Body of pancreas (tissue), 4 donors: ENCODE data around the gene SEL1L. TPM values are rescaled to one million over a fixed set of nuclear protein-coding genes. Genes with fewer than 3 reads are reported as not detected.
A peak's percentile ranks its signal among the peaks of the same experiment; 100 is the strongest.
"Not testable (repeated sequence)": the region's sequence is repeated elsewhere in the genome, so short reads cannot be mapped to it uniquely, and the experiment has no call there.

Experiments used
- ATAC-seq: fragments of 150-250 bp; one replicate; pipeline ENCODE4 v1.9.1; 2016
- DNase-seq, 4 donors: peaks; one replicate each; pipeline ENCODE4 v3.0.0-alpha.2; 2019
- H3K27ac ChIP-seq, 4 donors: fragments of 200-600 bp; sonication (generic); 1 replicate in 3 of 4; 2 replicates in 1 of 4; pipeline versions ENCODE4 v1.5.1 to v1.6.1; 2016 to 2019; ENCODE audit warnings: mild to moderate bottlenecking in 1 of 4, mixed read lengths in 1 of 4, moderate library complexity in 1 of 4
- H3K27me3 ChIP-seq, 2 donors: fragments of 200-600 bp; sonication (generic); one replicate each; pipeline ENCODE4 v1.6.0; 2016; ENCODE audit warnings: mild to moderate bottlenecking in 1 of 2
- H3K36me3 ChIP-seq, 2 donors: fragments of 200-600 bp; sonication (generic); replicated peaks in 1 of 2; 2 replicates each; pipeline ENCODE4 v1.5.1; 2016; ENCODE audit warnings: low read depth in 2 of 2; ENCODE audit not compliant: insufficient read depth in 1 of 2
- H3K4me1 ChIP-seq: fragments of 200-600 bp; sonication (generic); one replicate; pipeline ENCODE4 v1.6.0; 2016
- H3K4me3 ChIP-seq, 2 donors: fragments of 200-600 bp; sonication (generic); 1 replicate in 1 of 2; 2 replicates in 1 of 2; pipeline ENCODE4 v1.5.1; 2016 to 2019
- H3K9me3 ChIP-seq, 3 donors: fragments of 200-600 bp; sonication (generic); 1 replicate in 2 of 3; 2 replicates in 1 of 3; pipeline ENCODE4 v1.5.1; 2016
- CTCF ChIP-seq, 7 experiments: fragments of 450-650 bp in 4 of 7; fragments of 200-600 bp in 3 of 7; sonication (generic) in 3 of 7; IDR thresholded peaks; one replicate each; pipeline ENCODE4 v1.5.1; 2016 to 2019; ENCODE audit warnings: antibody characterized with exemption in 7 of 7
- POLR2A ChIP-seq, 3 donors: fragments of 450-650 bp; IDR thresholded peaks; one replicate each; pipeline ENCODE4 v1.6.1; 2016; ENCODE audit warnings: antibody characterized with exemption in 3 of 3, mild to moderate bottlenecking in 2 of 3
- WGBS, 2 donors: methylation state at CpG; one replicate each; pipeline ENCODE4 v1.1.5; 2017; 5-methylcytosine and 5-hydroxymethylcytosine counted together
- intact Hi-C: fragments of 100-400 bp; cut with DNase I; formaldehyde crosslinking; loops from one replicate; pipeline ENCODE4 v1.15.1; 2023
- total RNA-seq, 2 donors: library from RNA; depleted of rRNA; stranded (reverse); fragments of >200 nt; gene quantifications; one replicate each; pipeline ENCODE4 v1.1.0, GENCODE V29; 2016

The SEL1L gene
- total RNA-seq, 2 donors from 2014 or later, result 183 to 268 TPM

- DNase-seq, result peak; percentile 53 to 61 (median 56)
- Histone ChIP-seq H3K27me3 (no peaks in the 10 kb centered on the region), H3K9me3 (no peaks in the 10 kb centered on the region), H3K36me3 (no peaks in the 10 kb centered on the region), H3K4me1 (peaks cover 22% of the 10 kb centered on the region), H3K4me3 (peak overlapping the region in 1 of 2 donors; percentile 4), H3K27ac (peak overlapping the region in 2 of 4 donors; percentile 34 to 46)
- TF ChIP-seq POLR2A (IDR thresholded peaks at IDR 0.05) (no peak), CTCF (IDR thresholded peaks at IDR 0.05) (peak; percentile 73 to 93 (median 89))
- 16 to 18% methylated on average over 15 of the region's 15 CpGs for WGBS, 2 donors
- ATAC-seq, result no peak
- intact Hi-C loops, result no loop called here
Observed at GRCh38 chr14:81464253-81465002, 69.2 kb downstream of the SEL1L start.

- WGBS, 2 donors, result 92% methylated on average over 7 to 22 of the region's 30 CpGs
- H3K27me3 ChIP-seq, H3K36me3 ChIP-seq, H3K27ac ChIP-seq, H3K9me3 ChIP-seq, ATAC-seq, H3K4me3 ChIP-seq, intact Hi-C loops, DNase-seq: not testable (repeated sequence)
- H3K4me1 ChIP-seq, result peaks cover 13% of the 10 kb centered on the region
Observed at GRCh38 chr14:81462356-81462755, 71.3 kb downstream of the SEL1L start.

GRCh38 chr14:81459912-81460311 lies 73.7 kb downstream of the SEL1L start:
- Histone ChIP-seq H3K4me1 (peaks cover 7% of the 10 kb centered on the region), H3K36me3 (no peaks in the 10 kb centered on the region), H3K27me3 (no peaks in the 10 kb centered on the region), H3K9me3 (no peaks in the 10 kb centered on the region), H3K4me3 (no peak overlapping the region), H3K27ac (no peak overlapping the region)
- TF ChIP-seq POLR2A (IDR thresholded peaks at IDR 0.05), result no peak
- TF ChIP-seq CTCF (IDR thresholded peaks at IDR 0.05), result no peak
- intact Hi-C loops, result loop anchor here (5.0 to 10.0 kb wide), 2 partner anchors 193 to 455 kb away; no protein-coding TSS in a partner anchor
- WGBS, 2 donors, result 82 to 90% methylated on average over 4 of the region's 4 CpGs
- no peak for DNase-seq
- no peak for ATAC-seq

DNA sequence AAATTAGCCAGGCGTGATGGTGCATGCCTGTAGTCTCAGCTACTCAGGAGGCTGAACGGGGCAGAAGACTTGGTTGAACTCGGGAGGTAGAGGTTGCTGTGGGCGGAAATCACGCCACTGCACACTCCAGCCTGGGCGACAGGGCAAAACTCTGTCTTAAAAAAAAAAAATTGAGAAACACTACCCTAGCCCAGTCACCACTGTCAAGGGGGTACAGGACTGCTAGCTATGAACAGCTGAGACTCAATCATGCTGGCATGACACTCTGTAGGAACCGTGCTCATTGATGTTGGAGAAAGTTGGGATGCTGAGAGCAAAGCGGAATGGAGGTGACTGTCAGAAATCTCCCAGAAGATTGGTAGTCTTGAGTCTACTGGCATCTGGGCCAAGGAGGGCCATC lies 75.3 kb downstream of the SEL1L start:
- no peak overlapping the region for H3K27ac ChIP-seq
- TF ChIP-seq CTCF (IDR thresholded peaks at IDR 0.05) (no peak), POLR2A (IDR thresholded peaks at IDR 0.05) (no peak)
- intact Hi-C loops, result loop anchor here (5.0 to 10.0 kb wide), 2 partner anchors 191 to 454 kb away; no protein-coding TSS in a partner anchor
- H3K9me3 ChIP-seq, result no peaks in the 10 kb centered on the region
- no peaks in the 10 kb centered on the region for H3K27me3 ChIP-seq
- no peak overlapping the region for H3K4me3 ChIP-seq
- H3K4me1 ChIP-seq, result no peaks in the 10 kb centered on the region
- WGBS, 2 donors, result 92 to 93% methylated on average over 8 of the region's 8 CpGs
- no peak for DNase-seq
- ATAC-seq, result no peak
- no peaks in the 10 kb centered on the region for H3K36me3 ChIP-seq

DNA sequence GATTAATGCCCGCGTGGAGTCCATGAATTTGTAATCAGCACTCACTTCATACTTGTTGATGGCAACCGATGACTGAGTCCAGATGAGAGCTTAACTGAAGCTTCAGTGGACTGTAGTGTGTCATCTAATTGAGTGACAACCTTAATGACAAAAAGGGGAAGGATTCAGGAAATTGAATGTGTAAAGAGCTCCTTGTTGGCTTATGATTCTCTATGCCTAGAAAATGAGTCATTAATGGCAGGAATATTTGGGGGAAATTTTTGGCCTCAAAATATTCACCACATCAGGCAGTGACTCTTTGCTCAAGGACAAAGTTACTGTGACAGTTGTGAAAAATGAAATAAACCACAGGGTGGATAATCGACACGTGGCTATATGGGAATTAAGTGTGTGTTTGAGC lies 78.3 kb downstream of the SEL1L start:
- 55 to 62% methylated on average over 5 of the region's 5 CpGs for WGBS, 2 donors
- DNase-seq, result no peak
- H3K27me3 ChIP-seq, result no peaks in the 10 kb centered on the region
- no peak for ATAC-seq
- no peaks in the 10 kb centered on the region for H3K36me3 ChIP-seq
- no peaks in the 10 kb centered on the region for H3K9me3 ChIP-seq
- no peak overlapping the region for H3K4me3 ChIP-seq
- H3K27ac ChIP-seq, result no peak overlapping the region
- intact Hi-C loops, result loop anchor here (5.0 to 10.0 kb wide), 2 partner anchors 188 to 451 kb away; no protein-coding TSS in a partner anchor
- TF ChIP-seq CTCF (IDR thresholded peaks at IDR 0.05), result no peak
- TF ChIP-seq POLR2A (IDR thresholded peaks at IDR 0.05), result no peak
- H3K4me1 ChIP-seq, result no peaks in the 10 kb centered on the region
